Measurements from ENCODE around the gene TUBGCP4.

Gene TUBGCP4

DNA sequence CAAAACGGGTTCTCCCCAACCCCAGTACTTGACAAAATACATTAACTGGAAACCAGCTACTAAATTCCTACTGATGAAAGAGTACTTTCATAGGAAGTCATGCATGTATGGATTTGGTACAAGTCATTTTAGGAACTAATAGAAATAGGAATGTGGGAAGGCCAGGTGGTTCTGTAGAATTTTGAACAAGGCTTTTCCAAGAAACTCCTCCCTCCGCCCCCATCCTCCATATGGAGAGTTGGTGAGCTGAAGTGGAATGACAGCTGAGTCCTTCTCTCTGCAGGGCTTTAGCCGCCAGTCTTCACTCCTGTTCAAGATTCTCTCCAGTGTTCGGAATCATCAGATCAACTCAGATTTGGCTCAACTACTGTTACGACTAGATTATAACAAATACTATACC lies 33.2 kb downstream of the TUBGCP4 start:
- DNase-seq (ENCODE audit: low read depth in 2 of 2) = no peak

GRCh38 chr15:43406189-43406588 lies 35.3 kb downstream of the TUBGCP4 start:
- DNase-seq (ENCODE audit: low read depth in 2 of 2) = no peak

GRCh38 chr15:43406808-43407207 lies 35.9 kb downstream of the TUBGCP4 start:
- DNase-seq (ENCODE audit: low read depth in 2 of 2) = no peak

GRCh38 chr15:43408789-43409188 lies 37.9 kb downstream of the TUBGCP4 start:
- DNase-seq (ENCODE audit: low read depth in 2 of 2) = no peak

GRCh38 chr15:43410572-43411214 lies 39.8 kb downstream of the TUBGCP4 start:
- DNase-seq (ENCODE audit: low read depth in 2 of 2) = no peak

GRCh38 chr15:43412096-43412495 lies 41.2 kb downstream of the TUBGCP4 start:
- DNase-seq (ENCODE audit: low read depth in 2 of 2) = no peak

DNA sequence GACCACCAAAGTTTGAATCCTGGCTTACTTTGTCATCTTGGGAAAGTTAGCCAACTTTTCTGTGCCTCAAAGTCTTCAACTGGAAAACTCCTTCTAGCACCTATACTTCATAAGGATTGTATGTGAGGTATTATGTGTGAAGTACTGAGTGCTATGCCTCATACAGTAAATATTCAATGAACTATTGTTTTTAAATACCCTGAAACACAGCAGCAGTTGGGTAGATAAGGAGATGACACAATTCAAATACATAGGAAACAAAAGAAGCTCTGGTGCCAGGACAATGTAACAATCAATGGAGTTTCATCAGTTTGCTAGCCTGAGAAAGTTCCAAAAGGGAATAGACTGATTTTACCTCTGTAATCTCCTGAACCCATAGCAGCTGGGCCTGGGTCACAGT lies 43.3 kb downstream of the TUBGCP4 start:
- no peak for DNase-seq (ENCODE audit: low read depth in 2 of 2)

DNA sequence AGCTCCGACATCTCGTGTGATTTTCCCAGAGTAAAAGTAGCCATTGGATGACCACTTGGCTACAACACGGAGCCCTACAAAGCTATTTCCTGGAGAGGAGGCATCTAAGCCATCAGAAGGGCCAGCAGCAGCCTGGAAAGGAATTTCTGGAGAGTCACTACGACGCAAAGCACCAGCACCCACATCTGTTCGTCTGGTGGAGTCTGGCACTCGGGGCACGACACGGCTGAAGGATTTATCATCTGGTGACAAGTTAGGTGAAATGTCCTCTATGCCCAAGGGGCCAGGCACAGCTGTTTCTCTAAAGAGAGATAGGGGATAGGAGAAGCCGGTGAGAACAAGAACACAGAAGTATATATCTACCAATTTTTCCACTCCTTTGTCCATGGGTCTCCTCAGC lies 49.5 kb downstream of the TUBGCP4 start:
- no peak for DNase-seq (ENCODE audit: low read depth in 2 of 2)

- no peak for DNase-seq (ENCODE audit: low read depth in 2 of 2)
Observed at GRCh38 chr15:43420876-43421275, 50.0 kb downstream of the TUBGCP4 start.

- no peak for DNase-seq (ENCODE audit: low read depth in 2 of 2)
Observed at GRCh38 chr15:43423793-43424192, 52.9 kb downstream of the TUBGCP4 start.

- no peak for DNase-seq (ENCODE audit: low read depth in 2 of 2)
Observed at GRCh38 chr15:43429687-43430086, 58.8 kb downstream of the TUBGCP4 start.

- no peak for DNase-seq (ENCODE audit: low read depth in 2 of 2)
Observed at GRCh38 chr15:43433165-43433564, 62.3 kb downstream of the TUBGCP4 start.

DNA sequence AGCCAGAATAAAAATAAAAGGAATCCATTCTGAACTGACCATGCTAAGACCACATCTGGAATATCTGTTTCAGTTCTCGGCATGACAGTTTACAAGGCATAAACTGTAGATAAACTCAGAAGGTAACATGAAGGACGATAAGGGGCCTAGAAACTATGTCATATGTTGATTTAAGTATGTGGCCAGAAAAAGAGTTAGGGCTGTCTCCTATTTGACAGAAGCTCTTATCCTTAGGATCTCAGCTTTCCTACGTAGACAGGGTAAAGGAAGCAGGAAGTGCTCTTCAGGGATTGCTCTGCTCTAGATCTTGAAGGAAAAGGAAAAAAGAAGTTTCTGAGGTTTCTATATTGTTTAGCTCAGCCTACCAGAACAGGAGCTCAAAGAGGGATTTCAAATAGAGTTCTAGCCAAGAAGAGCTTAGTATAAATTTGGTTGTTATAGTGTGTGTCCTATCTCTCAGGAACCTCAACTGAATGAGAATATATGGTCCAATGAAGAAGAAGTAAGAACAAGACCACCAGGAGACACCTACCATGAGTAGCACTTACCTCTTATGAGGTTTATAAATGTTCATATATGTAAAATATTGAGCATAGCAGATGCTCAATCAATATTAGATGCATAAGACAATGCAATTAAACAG lies 62.9 kb downstream of the TUBGCP4 start:
- DNase-seq (ENCODE audit: low read depth in 2 of 2) = no peak

DNA sequence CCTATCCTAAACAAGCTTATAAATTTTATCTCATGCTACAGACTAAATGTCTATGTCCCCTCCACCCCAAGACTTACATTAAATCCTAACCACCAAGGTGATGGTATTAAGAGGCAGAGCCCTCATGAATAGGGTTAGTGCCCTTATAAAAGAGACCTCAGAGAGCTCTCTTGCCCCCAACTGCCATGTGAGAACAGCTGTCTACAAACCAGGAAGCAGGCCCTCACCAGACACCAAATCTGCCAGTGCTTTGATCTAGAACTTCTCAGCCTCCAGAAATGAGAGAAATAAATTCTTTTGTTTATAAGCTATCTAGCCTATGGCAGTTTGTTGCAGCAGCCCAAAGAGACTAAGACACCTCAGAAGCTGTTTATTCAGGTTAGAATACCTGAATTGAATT lies 63.5 kb downstream of the TUBGCP4 start:
- DNase-seq (ENCODE audit: low read depth in 2 of 2) = no peak

DNA sequence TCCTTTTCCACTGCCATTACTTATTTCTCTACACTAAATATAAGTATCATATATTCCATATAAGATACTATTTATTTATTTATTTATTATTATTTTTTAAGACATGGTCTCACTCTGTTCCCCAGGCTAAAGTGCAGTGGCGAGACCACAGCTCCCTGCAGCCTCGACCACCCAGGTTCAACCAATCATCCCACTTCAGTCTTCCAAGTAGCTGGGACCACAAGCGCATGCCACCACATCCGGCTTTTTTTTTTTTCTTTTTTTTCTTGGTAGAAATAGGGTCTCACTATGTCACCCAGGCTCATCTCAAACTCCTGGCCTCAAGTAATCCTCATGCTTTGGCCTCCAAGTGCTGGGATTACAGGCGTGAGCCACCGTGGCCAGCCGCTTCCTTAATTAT lies 65.5 kb downstream of the TUBGCP4 start:
- no peak for DNase-seq (ENCODE audit: low read depth in 2 of 2)

DNA sequence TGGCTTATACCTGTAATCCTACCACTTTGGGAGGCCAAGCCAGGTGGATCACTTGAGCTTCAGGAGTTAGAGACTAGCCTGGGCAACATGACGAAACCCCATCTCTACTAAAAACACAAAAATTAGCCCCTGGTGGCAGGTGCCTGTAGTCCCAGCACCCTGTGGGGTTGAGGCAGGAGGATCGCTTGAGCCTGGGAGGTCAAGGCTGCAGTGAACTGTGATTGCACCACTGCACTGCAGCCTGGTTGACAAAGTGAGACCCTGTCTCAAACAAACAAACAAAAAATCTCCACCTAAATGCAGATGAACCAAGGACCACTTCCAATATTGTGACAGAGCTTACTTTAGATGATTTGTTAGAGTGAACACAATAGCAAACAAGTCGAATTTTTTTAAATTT lies 68.4 kb downstream of the TUBGCP4 start:
- no peak for DNase-seq (ENCODE audit: low read depth in 2 of 2)

- no peak for DNase-seq (ENCODE audit: low read depth in 2 of 2)
Observed at GRCh38 chr15:43440721-43441281, 69.9 kb downstream of the TUBGCP4 start.

DNA sequence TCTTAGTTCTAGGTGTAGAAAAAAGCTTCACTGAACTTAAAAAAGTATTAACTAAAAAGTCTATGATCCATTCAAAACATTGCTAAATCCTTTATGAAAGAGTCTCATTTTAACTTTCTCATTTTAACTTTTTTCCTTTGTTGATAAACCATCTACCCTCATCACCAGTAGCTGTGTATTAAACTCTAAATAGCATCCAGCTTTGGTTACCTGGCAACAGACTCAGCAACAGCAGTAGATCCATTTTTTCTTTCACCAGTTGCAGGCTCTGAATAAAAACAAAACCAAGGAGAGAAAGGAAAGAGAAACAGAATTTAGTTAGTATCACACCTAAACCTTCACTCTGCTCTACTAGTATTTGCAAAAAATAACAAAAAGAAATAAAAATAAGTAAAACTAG lies 70.4 kb downstream of the TUBGCP4 start:
- no peak for DNase-seq (ENCODE audit: low read depth in 2 of 2)

- no peak for DNase-seq (ENCODE audit: low read depth in 2 of 2)
Observed at GRCh38 chr15:43446344-43446743, 75.4 kb downstream of the TUBGCP4 start.

GRCh38 chr15:43449981-43450380 lies 79.1 kb downstream of the TUBGCP4 start:
- no peak for DNase-seq (ENCODE audit: low read depth in 2 of 2)

Measured in stimulated activated CD8-positive, alpha-beta memory T cell treated with anti-CD3 and anti-CD28 coated beads, Interleukin-7, amount 100 ng/mL, for 1 hour (primary cell).